ENCODE results near the gene LIM2. TPM values are rescaled to one million over a fixed set of nuclear protein-coding genes. Genes with fewer than 3 reads are reported as not detected.

The LIM2 gene
- total and polyA plus RNA-seq, 11 donors = not detected

DNA sequence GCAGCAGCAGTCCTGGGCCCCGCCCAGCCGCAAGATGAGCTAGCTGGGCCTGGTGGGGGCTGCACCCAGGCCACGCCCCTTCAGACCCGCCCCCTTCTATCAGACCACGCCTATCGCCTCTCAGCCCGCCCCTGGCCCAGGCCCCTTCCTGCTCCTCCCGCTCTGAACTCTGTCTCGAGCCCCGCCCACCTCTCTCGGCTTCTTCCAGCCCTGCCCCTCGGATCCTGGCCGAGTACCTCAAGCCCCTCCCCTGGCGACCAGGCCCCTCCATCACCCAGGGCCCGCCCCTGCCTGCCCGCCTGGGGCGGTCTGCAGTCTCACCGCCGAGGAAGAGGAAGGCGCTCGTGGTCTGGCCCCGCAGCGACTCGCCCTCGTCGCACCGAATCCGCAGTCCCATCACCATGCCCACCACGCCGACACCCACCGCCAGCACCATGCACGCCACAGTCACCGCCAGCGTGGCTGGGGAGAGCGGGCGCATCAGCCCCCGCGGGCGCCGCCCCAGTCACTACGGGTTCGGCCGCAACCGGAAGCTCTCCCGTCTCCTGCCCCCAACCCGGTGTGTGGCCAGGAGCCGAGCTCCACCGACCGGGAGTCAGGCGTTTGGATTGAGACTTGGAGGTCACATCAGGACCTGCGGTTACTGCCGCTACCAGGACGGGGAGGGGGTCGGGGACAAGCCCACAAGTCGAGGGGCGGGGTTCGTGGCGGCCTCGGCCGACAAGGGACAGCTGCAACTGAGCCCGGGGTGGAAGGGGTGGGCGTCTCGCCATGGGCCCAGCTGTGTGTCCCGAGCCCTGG lies 20.0 kb downstream of the LIM2 start:
- DNase-seq (peak; percentile 99 to 100 (median 100)), ATAC-seq (peak; percentile 90 to 94 (median 94))
- 1 to 3% (median 1%) methylated on average over 23 to 64 of the region's 64 CpGs for WGBS, 4 donors
- Histone ChIP-seq H3K4me3 (peak overlapping the region; percentile 61 to 94 (median 78)), H3K9me3 (no peaks in the 10 kb centered on the region), H3K27ac (peak overlapping the region; percentile 61 to 98 (median 96)), H3K4me1 (peaks cover 2 to 43% (median 20%) of the 10 kb centered on the region in 12 donors), H3K27me3 (no peaks in the 10 kb centered on the region), H3K36me3 (no peaks in the 10 kb centered on the region)
- TF ChIP-seq, protein P1, sequence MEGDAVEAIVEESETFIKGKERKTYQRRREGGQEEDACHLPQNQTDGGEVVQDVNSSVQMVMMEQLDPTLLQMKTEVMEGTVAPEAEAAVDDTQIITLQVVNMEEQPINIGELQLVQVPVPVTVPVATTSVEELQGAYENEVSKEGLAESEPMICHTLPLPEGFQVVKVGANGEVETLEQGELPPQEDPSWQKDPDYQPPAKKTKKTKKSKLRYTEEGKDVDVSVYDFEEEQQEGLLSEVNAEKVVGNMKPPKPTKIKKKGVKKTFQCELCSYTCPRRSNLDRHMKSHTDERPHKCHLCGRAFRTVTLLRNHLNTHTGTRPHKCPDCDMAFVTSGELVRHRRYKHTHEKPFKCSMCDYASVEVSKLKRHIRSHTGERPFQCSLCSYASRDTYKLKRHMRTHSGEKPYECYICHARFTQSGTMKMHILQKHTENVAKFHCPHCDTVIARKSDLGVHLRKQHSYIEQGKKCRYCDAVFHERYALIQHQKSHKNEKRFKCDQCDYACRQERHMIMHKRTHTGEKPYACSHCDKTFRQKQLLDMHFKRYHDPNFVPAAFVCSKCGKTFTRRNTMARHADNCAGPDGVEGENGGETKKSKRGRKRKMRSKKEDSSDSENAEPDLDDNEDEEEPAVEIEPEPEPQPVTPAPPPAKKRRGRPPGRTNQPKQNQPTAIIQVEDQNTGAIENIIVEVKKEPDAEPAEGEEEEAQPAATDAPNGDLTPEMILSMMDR (IDR thresholded peaks at IDR 0.05) = peak in 2 of 12 donors; percentile 8 to 9
- peak in 1 of 2 donors; percentile 67 for TF ChIP-seq POLR2A (IDR thresholded peaks at IDR 0.05)
- intact Hi-C loops (cut with DNase I) = loop anchor here in 6 of 10 donors (1.0 to 10.0 kb wide), 7 partner anchors 25 to 427 kb away; partner anchors contain the start of gene FPR3 (in 1 of the 6)

DNA sequence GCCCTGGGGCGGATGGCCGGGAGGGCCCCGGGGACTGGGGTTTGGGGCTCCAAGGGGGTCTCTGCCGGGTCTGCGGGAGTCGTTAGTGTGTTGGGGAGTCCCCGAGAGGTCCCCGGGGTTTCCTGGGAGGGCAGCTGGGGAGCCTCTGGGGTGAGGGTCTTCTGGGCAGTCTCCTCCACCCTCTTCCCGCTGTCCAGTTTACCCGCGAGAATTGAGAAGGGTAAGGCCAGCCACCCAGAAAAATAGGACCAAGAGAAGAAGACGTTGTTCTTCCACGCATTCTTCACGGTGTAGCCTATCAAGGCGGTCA lies 20.6 kb downstream of the LIM2 start:
- H3K4me3 ChIP-seq = peak overlapping the region; percentile 64 to 94 (median 78)
- no peaks in the 10 kb centered on the region for H3K36me3 ChIP-seq
- H3K27ac ChIP-seq = peak overlapping the region; percentile 84 to 98 (median 96)
- ATAC-seq = no peak
- peak in 4 of 5 donors; percentile 31 to 71 (median 48) for DNase-seq
- peak; percentile 64 to 92 for TF ChIP-seq POLR2A (IDR thresholded peaks at IDR 0.05)
- TF ChIP-seq, protein P1 (IDR thresholded peaks at IDR 0.05) = no peak
- H3K9me3 ChIP-seq = no peaks in the 10 kb centered on the region
- peaks cover 2 to 43% (median 22%) of the 10 kb centered on the region in 12 donors for H3K4me1 ChIP-seq
- H3K27me3 ChIP-seq = no peaks in the 10 kb centered on the region
- WGBS, 4 donors = 0 to 1% (median 1%) methylated on average over 1 to 15 of the region's 15 CpGs
- intact Hi-C loops (cut with DNase I) = loop anchor here in 6 of 10 donors (1.0 to 10.0 kb wide), 6 partner anchors 27 to 428 kb away; partner anchors contain the start of gene FPR3 (in 1 of the 6)

DNA sequence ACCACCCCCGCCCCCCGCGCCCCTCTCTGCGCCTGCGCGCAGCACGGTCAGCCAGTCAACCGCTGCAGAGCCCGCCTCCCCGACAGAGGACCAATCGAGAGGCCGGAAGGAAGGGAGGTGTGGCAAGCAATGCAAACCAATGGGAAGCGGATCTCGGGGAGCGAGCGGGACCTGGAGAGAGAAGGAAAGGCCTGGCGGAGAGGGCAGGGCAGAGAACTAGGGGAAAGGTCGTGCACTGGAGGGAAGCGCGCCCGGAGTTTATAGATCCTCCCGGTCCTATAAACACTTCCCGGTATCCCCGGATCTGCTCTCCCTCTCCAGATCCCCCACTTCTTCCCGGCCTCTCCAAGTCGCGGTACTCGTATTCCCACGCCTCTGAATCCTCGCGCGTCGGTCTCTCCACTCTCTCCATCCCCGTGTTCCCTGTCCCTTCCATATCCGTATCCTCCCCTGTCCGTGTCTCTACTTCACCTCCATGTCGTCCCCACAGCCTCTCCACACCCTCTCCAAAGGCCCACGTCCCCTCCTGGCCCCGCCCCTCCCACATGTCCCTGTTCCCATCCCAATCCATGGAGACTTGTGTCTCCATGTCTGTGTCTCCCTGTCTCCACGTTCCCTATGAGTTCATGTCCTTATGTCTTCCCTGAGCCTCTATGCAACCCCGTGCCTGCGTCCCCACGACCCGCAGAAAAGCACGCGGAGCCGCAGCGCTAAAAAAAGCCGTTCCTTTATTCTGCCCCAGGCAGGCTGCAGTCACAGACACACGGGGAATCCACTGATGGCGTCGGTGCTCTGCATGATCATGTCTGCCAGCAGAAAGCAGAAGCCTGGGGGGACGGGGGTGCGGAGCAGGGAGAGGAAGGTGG lies 21.2 kb downstream of the LIM2 start:
- 0 to 1% (median 0%) methylated on average over 46 to 54 of the region's 54 CpGs for WGBS, 4 donors

More for the DNA sequence above, 21.2 kb downstream of the LIM2 start:
- Histone ChIP-seq H3K36me3 (no peaks in the 10 kb centered on the region), H3K4me3 (peak overlapping the region; percentile 68 to 94 (median 78)), H3K9me3 (no peaks in the 10 kb centered on the region), H3K27ac (peak overlapping the region; percentile 90 to 98 (median 96)), H3K4me1 (peaks cover 2 to 39% (median 22%) of the 10 kb centered on the region in 12 donors), H3K27me3 (no peaks in the 10 kb centered on the region)
- DNase-seq (peak; percentile 99 to 100 (median 99)), ATAC-seq (peak; percentile 76 to 88 (median 82))
- TF ChIP-seq, protein P1 (IDR thresholded peaks at IDR 0.05) = no peak
- peak; percentile 63 to 88 for TF ChIP-seq POLR2A (IDR thresholded peaks at IDR 0.05)
- intact Hi-C loops (cut with DNase I) = loop anchor here in 6 of 10 donors (1.0 to 10.0 kb wide), 6 partner anchors 27 to 428 kb away; partner anchors contain the start of gene FPR3 (in 1 of the 6)
